Gastrocnemius medialis (tissue), 4 donors: Measurements from ENCODE around the gene AMFR.

Experiments
- POLR2A ChIP-seq, 2 donors: fragments of 450-650 bp; IDR thresholded peaks; one replicate each; pipeline ENCODE4 v1.6.1; 2017; ENCODE audit warnings: antibody characterized with exemption in 2 of 2, mild to moderate bottlenecking in 2 of 2, moderate library complexity in 2 of 2
- TF ChIP-seq, protein P1 (sequence below), 5 experiments: fragments of 450-650 bp in 3 of 5; fragments of 200-600 bp in 2 of 5; sonication (generic) in 2 of 5; IDR thresholded peaks in 4 of 5; conservative IDR thresholded peaks in 1 of 5; 1 replicate in 4 of 5; 2 replicates in 1 of 5; pipeline ENCODE4 v1.5.1; 2016 to 2019; ENCODE audit warnings: antibody characterized with exemption in 5 of 5, mild to moderate bottlenecking in 3 of 5, moderate library complexity in 3 of 5

DNA sequence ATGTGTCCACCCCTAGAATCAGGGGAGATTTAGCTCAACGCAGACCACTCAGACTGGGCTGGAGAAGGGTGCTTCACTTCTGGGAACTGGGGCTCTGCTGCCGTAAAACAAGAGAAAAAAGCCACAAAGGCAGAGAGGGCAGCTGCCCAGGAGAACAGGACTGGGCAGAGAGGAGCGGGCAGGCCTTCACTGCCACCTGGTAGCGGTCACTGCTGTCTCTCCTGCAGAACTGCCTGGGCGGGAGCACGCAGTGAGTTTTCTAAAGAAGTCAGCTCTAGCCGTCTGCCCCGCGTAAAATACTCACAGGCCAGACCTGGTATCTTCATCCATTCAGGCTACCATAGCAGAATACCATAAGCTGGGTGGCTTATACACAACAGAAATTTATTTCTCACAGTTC is 103.8 kb downstream of the AMFR start:
- no peak for TF ChIP-seq POLR2A (IDR thresholded peaks at IDR 0.05)
- TF ChIP-seq, protein P1, sequence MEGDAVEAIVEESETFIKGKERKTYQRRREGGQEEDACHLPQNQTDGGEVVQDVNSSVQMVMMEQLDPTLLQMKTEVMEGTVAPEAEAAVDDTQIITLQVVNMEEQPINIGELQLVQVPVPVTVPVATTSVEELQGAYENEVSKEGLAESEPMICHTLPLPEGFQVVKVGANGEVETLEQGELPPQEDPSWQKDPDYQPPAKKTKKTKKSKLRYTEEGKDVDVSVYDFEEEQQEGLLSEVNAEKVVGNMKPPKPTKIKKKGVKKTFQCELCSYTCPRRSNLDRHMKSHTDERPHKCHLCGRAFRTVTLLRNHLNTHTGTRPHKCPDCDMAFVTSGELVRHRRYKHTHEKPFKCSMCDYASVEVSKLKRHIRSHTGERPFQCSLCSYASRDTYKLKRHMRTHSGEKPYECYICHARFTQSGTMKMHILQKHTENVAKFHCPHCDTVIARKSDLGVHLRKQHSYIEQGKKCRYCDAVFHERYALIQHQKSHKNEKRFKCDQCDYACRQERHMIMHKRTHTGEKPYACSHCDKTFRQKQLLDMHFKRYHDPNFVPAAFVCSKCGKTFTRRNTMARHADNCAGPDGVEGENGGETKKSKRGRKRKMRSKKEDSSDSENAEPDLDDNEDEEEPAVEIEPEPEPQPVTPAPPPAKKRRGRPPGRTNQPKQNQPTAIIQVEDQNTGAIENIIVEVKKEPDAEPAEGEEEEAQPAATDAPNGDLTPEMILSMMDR (IDR thresholded peaks at IDR 0.05 in 4 of 5, conservative IDR thresholded peaks at IDR 0.05 in 1 of 5) = no peak
